ENCODE results near the gene GAL3ST2.

DNA sequence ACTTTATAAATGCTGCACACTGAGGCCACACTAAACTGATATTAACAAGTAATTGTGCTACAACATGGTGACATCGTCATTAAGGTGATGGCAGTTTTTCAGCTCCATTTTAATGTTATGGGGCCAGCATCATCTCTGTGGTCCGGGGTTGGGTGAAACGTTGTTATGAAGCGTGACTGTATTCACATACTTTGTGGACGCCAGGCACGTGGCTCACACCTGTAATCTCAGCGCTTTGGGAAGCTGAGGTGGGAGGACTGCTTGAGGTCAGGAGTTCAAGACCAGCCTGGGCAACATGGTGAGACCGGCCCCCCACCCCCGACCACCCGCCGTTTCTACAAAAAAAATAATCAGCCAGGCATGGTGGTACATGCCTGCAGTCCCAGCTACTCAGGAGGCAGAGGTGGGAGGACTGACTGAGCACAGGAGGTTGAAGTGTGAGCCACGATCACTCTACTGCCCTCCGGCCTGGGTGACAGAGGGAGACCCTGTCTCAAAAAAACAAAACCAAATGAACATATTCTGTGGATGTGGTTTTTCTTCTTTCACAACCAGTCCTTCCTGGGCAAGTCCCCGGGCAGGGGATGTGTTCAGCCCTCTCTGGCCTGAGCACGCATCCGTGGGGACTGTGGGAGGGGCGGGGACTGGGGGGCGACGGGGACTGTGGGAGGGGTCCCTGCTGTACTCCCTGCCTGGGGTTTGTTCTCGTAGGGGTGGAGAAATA lies 12.9 kb upstream of the GAL3ST2 start:
- TF ChIP-seq POLR2AphosphoS5 (IDR thresholded peaks at IDR 0.05; ENCODE audit: low read depth, low read length) (no peak), EZH2phosphoT487 (IDR thresholded peaks at IDR 0.05; ENCODE audit: borderline replicate concordance, low read depth) (no peak)
- TF ChIP-seq, protein P1, sequence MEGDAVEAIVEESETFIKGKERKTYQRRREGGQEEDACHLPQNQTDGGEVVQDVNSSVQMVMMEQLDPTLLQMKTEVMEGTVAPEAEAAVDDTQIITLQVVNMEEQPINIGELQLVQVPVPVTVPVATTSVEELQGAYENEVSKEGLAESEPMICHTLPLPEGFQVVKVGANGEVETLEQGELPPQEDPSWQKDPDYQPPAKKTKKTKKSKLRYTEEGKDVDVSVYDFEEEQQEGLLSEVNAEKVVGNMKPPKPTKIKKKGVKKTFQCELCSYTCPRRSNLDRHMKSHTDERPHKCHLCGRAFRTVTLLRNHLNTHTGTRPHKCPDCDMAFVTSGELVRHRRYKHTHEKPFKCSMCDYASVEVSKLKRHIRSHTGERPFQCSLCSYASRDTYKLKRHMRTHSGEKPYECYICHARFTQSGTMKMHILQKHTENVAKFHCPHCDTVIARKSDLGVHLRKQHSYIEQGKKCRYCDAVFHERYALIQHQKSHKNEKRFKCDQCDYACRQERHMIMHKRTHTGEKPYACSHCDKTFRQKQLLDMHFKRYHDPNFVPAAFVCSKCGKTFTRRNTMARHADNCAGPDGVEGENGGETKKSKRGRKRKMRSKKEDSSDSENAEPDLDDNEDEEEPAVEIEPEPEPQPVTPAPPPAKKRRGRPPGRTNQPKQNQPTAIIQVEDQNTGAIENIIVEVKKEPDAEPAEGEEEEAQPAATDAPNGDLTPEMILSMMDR (IDR thresholded peaks at IDR 0.05): no peak
